Fibroblast of villous mesenchyme (primary cell): ENCODE data around the gene RSU1. TPM values are rescaled to one million over a fixed set of nuclear protein-coding genes. Genes with fewer than 3 reads are reported as not detected.

ENCODE experiments used
- DNase-seq: peaks from one replicate; pipeline ENCODE4 v3.0.0-alpha.2; 2010; ENCODE audit warnings: low read depth
- H3K4me3 ChIP-seq: 2 replicates; pipeline ENCODE4 v1.5.1; 2011; ENCODE audit warnings: low read depth, mild to moderate bottlenecking, low read length
- CTCF ChIP-seq: IDR thresholded peaks from 2 replicates; pipeline ENCODE4 v1.5.1; 2012; ENCODE audit warnings: low read depth, mild to moderate bottlenecking, low read length; ENCODE audit not compliant: insufficient read depth
- total RNA-seq: library from RNA; depleted of rRNA; stranded (reverse); fragments of >200 nt; gene quantifications from 2 replicates; pipeline ENCODE4 v1.2.3, GENCODE V29; 2012

Gene RSU1
- total RNA-seq, 1 donor: 114 TPM

DNA sequence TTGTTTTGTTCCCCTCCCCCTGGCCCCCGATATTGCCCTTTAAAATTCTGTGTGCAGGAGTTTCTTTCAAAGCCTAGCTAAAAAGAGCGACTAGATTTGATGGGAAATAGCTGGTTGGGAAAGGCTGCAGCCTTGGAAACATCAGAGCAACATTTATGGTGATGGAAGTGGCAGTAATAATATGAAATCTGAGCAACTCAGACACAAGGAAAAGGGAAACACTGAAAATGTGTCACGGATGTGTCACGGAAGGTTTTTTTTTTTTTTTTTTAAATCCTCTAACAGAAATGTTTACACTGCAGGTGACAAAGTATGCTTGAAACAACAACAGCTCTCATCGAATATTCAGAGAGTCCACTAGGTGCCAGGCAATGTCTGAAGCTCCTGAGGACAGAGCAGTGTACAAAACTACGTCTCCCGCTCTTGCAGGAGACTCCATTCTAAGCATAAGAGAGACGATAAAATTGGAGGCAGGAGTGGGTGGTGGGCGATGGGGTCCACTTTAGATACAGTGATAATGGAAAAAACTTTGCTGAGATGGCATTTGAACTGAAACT lies 143.0 kb downstream of the RSU1 start:
- TF ChIP-seq CTCF: no peak
- no peak for DNase-seq
- H3K4me3 ChIP-seq: no peak overlapping the region

DNA sequence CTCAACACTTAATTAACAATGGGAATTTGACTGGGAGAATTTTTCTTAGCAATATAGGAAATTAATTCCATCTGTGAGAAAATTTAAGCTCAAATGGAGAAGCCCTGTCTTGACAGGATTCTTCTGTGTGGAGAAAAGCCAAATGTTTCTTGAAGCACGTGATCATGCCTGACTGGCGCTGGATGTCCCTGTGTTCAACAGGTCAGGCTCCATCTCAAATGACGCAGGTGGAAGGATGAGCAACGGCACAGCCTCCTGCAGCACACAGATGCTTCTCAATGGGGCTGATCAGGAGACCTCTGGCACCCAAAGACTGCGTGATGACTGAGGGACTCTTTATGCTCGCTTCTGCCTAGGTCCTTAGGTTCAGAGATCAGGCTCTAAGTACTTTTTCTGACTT lies 143.8 kb downstream of the RSU1 start:
- H3K4me3 ChIP-seq: no peak overlapping the region
- no peak for DNase-seq
- TF ChIP-seq CTCF: no peak

GRCh38 chr10:16663444-16663843 lies 153.8 kb downstream of the RSU1 start:
- no peak for TF ChIP-seq CTCF
- DNase-seq: no peak
- no peak overlapping the region for H3K4me3 ChIP-seq

GRCh38 chr10:16662923-16663322 lies 154.3 kb downstream of the RSU1 start:
- no peak overlapping the region for H3K4me3 ChIP-seq
- no peak for TF ChIP-seq CTCF
- no peak for DNase-seq

GRCh38 chr10:16656895-16657294 lies 160.3 kb downstream of the RSU1 start:
- H3K4me3 ChIP-seq: no peak overlapping the region
- no peak for TF ChIP-seq CTCF
- DNase-seq: no peak

- TF ChIP-seq CTCF: no peak
- DNase-seq: no peak
- H3K4me3 ChIP-seq: no peak overlapping the region
Observed at GRCh38 chr10:16653224-16653623, 164.0 kb downstream of the RSU1 start.

- peak; percentile 24 for DNase-seq
- TF ChIP-seq CTCF: no peak
Observed at GRCh38 chr10:16652154-16652553, 165.1 kb downstream of the RSU1 start.

More at GRCh38 chr10:16652154-16652553, 165.1 kb downstream of the RSU1 start:
- no peak overlapping the region for H3K4me3 ChIP-seq
